SW 1271 (cell line): Measurements from ENCODE around the gene CD8B2.
A peak's percentile ranks its signal among the peaks of the same experiment; 100 is the strongest.
"Not testable (repeated sequence)": the region's sequence is repeated elsewhere in the genome, so short reads cannot be mapped to it uniquely, and the experiment has no call there.

Experiments used
- DNase-seq, 2 experiments: peaks; one replicate each; lab custom pipeline; 2025; lab: John Stamatoyannopoulos, UW

CD8B2 gene

DNA sequence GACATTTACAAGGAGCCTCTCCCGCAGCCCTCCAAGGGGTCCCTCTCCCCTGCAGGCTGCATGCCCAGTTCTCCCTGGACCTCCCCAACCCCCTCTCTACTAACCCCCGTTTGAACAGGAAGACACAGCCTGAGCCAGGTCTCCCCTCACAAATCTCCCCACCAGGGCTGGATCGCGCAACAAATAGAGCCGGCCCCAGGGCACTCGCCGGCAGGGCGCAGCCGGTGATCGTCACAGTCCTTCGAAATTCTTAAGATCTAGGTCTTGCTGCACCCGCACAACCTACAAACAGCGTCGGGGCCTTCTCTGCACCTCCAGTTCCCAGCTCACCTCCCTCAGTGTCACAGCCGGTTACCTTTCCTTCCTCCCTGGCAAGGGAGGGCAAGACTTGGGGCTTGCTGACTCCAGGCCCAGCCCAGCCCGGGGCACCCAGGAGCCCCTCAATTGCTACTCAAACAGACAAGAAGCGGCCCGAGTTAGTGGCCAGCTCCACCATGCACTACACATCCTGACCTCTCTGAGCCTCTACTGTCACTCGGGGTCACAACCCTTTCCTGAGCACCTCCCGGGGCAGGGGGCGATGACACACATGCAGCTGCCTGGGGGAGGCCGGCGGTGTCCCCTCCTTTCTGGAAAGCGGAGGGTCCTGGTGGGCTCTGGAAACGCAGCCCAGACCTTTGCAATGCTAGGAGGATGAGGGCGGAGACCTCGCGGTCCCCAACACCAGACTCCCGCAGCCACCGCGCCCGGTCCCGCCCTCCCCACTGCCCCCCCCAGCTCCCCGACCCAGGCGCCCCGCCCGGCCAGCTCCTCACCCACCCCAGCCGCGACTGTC lies at the start of gene CD8B2:
CD8B2 (plus strand) TSS at position 814 of the 835 bp plus-strand sequence. CDS start 63 bp downstream, outside the sequence.
- not testable (repeated sequence) for DNase-seq

DNA sequence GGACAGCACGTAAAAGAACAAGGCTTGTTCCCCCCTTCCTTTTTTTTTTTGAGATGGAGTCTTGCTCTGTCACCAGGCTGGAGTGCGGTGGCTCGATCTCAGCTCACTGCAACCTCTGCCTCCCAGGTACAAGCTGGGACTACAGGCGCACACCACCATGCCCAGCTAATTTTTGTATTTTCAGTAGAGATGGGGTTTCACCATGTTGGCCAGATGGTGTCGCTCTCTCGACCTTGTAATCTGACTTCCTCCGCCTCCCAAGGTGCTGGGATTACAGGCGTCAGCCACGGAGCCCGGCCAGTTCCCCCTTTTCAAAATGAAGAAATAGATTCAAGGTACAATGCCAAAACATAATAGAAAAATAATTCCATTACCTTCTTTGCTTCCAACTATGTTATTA lies 25.3 kb upstream of the CD8B2 start:
- not testable (repeated sequence) for DNase-seq

DNA sequence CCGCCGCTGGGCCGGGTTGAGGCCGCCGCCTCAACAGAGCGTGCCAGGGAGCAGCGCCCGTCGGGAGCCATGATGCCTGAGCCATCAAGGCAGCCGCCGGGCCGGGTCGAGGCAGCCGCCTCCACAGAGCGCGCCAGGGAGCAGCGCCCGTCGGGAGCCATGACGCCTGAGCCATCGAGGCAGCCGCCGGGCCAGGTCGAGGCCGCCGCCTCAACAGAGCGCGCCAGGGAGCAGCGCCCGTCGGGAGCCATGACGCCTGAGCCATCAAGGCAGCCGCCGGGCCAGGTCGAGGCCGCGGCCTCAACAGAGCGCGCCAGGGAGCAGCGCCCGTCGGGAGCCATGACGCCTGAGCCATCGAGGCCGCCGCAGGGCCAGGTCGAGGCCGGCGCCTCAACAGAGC lies 19.6 kb upstream of the CD8B2 start:
- not testable (repeated sequence) for DNase-seq

DNA sequence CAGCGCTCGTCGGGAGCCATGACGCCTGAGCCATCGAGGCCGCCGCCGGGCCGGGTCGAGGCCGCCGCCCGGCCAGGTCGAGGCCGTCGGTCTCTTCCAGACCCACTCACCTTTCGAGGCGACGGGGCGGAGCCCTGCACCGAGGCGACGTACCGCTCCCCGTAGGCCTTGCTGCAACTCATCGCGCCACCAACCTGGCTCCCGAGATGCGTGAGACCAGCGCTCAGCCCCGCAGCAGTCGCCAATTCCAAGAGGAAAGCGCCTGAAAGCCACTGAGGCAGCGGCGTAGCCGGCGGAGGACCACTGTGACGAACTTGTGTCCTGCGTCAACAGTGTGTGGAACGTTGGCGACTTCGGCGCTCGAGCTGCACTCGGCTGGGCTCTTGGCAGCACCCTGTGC lies 19.1 kb upstream of the CD8B2 start, which contains the start of gene RGPD3:
RGPD3 (minus strand) TSS at position 307 of the 400 bp plus-strand sequence; CDS start at position 182, 125 bp downstream.
- DNase-seq, result not testable (repeated sequence)

DNA sequence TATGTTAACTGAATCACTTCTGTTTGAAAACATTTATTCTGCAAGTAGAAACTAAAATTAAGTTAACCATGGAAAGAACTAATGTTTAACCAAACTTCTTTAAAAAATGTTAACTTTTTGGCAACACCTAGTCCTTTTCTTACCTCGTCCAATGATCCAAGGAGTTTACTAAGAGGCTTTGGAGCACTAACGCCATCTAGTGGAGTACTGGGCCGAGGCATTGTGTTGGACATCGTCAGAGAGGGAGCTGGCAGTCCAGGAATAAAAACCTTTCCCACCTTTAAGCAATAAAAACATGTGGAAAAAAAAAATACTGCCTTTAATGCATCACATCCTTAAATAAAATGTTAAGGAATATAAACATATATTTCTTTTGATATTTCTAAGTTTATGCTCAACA lies 16.5 kb upstream of the CD8B2 start:
- DNase-seq, result not testable (repeated sequence)

DNA sequence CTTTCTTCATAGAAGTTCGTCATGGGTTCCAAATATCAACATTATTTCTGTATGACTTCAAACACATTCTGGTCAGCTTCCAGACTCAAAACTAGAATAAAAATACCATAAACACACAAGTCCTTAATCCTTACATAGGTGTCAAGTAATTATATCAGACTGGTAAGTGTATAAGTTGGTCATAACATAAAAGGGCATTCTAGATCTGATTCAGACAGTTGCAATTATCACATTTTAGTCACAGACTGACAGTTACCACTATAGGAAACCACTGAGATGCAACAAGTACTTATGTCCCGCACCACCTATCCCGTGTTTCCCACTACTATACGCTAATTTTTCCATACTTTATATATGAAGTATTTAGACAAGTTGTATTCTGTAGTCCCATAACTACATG lies 9.5 kb upstream of the CD8B2 start:
- DNase-seq, result not testable (repeated sequence)

DNA sequence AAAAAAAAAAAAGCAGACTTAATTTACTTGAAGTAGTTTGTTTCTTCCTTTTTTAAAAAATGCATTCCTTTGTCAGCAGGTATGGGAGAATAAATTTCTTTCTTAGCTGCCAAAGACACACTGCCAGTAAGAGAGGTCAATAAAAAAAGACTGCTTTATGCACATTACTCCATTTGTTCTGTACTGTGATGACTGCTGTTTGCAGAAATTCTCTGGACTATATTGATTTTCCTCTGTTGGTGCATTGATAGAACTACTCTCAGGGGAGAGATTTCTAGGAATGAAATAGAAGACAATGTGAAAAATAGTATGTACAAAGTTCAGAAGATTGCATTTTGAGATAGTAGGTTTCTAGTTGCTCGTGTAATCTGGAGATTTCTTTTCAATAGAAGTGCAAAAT lies 7.6 kb upstream of the CD8B2 start:
- DNase-seq, result not testable (repeated sequence)

DNA sequence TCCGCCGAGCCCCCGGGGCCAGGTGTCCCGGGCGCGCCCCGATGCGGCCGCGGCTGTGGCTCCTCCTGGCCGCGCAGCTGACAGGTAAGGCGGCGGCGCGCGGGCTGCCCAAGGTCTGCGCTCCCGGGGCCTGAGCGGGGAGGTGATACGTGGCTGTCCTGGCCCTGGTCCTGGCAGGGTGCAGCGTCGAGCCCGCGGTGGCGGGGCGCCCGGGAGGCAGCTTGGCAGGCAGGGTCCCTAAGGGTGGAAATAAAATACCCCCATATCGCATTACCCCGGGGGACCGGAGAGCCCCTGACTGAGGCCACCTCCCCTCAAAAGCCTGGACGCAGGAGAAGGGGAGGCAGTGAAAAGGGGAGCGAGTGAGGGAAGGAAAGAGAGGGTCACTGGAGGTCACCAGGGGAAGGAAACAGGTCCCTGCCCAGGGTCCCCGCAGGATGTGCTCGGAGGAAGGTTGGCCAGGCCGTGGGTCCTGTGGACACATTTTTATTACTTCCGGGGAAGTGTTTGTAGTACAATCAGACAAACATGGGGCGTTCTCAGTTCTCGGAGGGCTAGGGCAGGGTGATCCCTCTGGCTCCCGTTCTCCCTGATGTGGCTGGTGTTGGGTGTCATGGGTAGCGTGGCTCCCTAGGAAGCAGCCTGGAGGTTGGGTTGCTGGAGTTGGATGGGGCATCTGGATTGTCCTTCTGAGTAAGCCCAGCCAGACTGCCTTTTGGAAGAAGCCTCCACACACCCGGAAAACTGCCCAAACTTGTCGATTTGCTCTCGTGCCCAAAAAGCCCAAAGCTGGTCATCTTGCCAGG lies 425 bp downstream of the CD8B2 start:
- not testable (repeated sequence) for DNase-seq

DNA sequence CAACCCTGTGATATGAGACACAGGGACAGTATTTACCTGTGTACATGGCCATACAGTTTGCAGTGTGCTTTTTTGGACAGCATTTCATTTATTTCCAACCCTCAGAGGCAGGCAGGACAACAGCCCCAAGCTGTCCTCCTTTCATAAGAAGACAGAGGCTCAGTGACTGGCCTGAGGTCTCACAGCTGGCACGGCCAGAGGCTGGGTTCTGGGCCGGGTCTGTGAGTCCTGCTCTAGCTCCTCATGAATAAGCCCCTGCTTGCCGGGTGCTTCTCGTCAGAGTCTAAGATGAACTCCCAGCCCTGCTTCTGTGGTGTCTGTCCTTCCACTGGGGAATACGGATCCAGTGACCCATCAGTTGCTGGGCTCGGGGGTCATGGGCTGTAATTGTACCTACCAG lies 2.5 kb downstream of the CD8B2 start:
- DNase-seq, result not testable (repeated sequence)

DNA sequence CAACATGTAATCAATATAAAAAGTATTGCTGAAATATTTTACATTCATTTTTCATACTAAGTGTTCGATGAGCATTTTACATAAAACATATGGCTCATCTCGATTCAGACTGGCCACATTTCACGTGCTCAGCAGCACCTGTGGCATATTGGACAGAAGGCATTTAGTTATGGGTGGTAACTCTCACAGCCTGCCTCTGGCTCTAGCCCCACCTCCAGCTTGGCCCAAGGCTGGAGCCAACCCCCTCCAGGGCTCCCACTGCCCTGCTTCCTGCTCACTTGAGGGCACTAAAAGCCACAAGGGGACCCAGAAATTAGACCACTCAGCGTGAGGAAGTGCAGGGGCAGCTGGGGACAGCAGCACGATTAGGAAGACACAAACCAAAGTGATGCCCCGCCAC lies 5.2 kb downstream of the CD8B2 start:
- not testable (repeated sequence) for DNase-seq

DNA sequence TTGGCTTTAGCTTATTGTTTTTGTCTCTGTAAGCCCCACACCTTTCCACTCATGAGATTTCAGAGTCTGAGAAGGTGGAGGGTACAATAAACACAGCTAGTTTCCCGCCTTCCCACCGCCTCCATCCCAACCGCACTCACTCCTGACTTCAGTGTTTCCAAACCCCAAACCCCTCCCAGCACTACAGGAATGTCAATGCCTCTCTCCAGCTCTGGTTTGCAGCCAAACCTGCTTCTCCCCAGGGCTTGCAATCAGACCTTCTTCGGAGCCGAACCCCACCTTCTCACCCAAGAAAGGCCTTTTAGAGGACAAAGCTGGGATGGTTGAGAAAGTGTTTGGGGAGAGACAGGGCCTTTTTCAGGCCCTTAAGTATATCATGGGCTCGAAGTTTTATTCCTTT lies 5.7 kb downstream of the CD8B2 start:
- not testable (repeated sequence) for DNase-seq

DNA sequence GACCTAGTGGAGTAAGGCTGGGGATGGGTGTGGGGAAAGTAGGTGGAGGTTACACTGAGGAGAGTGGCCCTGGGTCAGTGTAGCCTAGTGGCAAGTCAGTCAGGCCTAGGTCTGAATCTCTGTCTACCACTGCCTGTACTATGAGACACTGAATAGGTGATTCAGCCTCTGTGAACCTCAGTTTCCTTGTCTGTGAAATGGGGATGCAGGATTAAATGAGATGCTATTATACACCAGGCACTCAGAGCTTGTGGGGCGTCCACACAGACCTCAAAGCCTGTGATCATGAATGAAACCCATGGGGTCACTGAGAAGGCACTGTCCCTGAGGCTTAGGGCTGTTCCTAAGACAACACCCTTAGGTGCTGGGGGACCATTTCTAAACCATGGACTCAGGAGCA lies 11.4 kb downstream of the CD8B2 start:
- DNase-seq, result not testable (repeated sequence)

DNA sequence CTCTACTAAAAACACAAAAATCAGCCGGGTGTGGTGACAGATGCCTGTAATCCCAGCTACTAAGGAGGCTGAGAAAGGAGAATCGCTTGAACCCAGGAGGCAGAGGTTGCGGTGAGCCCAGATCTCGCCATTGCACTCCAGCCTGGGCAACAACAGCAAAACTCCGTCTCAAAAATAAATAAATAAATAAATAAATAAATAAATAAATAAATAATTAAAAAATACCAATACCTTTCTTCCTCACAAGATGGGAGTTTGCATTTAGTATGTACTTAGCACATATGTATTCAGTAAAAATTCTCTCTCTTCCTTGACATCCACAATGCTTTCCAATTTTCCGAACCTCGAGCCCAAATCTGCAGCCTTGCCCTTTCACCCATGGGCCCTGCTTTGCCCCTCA lies 13.2 kb downstream of the CD8B2 start:
- not testable (repeated sequence) for DNase-seq

DNA sequence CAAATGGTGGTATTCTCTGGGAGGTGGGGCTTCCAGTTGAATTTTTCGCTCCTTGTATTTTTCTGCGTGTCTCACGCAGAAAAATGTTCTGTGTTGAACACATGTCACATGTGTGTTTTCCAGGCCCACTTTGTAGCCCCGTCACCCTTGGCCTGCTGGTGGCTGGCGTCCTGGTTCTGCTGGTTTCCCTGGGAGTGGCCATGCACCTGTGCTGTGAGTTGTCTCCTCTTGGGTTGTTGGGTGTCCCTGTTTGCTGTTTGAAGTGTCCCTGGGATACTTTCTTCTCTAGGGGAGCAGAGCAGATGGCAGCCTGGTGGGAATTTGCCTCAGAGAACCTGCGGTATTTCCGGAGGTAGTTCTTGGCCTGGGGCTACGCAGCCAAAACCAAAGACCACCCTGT lies 15.2 kb downstream of the CD8B2 start:
- not testable (repeated sequence) for DNase-seq

DNA sequence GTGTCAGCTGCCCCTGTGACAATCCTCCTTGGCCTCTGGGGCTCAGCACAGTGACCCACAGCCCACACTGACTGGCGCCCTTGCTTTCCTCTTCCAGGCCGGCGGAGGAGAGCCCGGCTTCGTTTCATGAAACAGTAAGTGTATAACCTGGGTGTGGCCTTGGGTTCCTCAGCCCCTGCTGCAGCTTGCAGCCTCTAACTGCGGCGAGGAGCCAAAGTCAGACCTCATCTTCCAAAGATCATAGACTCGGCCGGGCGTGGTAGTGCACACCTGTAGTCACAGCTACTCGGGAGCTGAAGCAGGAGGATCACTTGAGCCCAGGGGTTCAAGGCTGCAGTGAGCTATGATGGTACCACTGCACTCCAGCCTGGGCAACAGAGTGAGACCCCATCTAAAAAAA lies 17.0 kb downstream of the CD8B2 start:
- not testable (repeated sequence) for DNase-seq

DNA sequence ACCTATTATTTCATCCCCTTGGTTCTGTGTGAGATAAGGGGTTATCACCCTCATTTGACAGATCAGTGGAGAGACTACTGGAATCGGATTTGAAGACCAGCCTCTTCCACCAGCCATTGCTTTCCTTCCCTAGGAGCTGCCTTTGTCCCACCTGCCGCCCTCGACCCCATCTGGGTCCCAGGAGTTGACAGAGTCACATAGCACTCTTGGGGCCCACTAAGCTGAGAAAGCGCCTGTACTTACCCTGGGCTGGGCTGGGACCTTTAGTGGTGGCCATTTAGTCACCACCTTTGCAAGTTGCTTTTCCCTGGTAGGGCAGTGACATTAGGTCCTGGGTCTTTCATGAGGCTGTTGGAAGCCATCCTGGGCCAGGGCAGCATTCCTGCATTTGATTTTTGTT lies 17.6 kb downstream of the CD8B2 start:
- DNase-seq, result not testable (repeated sequence)

DNA sequence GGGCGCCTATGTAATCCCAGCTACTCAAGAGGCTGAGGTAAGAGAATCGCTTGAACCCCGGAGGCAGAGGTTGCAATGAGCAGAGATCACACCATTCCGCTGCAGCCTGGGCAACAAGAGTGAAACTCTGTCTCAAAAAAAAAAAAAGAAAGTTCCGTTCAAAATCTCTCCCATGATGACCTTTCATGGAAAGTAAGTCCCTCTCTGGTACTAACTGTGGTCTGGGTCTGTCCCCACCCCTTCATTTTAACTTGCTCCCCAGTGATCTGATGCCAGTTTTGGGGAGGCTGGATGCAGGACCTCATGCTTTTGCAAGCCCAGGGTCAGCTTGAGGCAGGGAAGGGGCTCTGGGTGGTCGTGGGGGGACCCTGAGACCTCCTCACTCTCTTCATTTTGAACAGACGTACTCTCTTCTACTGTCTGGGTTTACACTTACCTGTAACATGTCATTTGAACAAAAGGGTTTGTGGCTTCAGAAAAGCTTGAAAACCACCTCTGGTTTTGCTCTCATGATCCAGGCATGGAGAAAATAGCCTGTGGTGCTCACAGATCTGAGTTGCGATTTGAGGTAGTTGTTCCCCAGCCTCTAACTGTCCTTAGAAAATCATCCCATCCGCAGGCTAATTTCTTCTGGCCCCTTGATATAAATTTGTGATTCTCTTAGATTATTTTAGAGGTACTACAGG lies 19.0 kb downstream of the CD8B2 start:
- not testable (repeated sequence) for DNase-seq

DNA sequence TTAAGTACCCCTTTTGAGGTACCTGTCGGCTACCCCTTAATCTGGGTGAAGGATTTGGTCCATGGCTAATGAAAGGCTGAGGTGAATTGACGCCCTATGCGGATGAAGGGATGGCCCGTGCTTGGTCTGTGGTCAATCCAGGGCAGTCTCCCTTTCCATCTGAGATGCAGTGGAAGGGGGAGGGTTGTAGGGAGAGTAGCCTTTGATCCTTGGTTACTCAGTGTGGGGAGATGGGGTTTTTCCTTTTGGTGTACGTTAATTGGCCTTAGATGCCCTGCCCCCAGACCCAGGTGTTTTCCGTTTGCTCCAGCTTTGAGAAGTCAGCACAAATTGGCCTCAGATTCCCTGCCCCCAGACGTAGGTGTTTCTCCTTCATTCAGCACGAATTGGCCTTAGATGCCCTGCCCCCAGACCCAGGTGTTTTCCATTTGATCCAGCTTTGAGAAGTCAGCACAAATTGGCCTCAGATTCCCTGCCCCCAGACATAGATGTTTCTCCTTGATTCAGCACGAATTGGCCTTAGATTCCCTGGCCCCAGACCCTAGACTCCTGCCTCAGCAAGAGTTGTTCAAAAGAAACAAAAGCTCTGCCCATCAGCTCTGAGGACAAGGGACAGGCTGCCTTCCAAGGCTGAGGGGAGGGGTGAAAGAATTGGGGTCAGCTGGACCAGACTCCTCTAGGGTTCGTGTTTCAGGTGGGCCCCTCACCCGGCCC lies 21.7 kb downstream of the CD8B2 start:
- not testable (repeated sequence) for DNase-seq

DNA sequence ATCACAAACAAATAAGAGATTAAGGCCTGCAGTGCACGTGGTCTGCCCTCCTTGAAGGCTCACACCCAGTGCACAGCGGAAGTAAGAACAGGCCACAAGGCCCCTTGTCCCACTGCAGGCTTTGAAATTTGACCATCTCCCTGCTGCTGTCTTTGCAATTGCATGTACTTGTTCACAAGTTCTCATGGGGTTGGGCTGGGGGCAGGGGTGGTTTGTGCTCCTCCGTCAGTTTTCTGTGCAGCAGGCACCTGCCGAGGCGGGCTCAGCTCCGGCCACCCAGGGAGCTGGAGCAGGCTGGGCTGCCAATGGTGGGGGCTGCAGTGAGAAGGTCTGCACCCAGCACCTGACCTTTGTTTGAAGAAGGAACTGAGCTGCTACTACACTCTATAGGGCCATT lies 22.2 kb downstream of the CD8B2 start:
- not testable (repeated sequence) for DNase-seq

DNA sequence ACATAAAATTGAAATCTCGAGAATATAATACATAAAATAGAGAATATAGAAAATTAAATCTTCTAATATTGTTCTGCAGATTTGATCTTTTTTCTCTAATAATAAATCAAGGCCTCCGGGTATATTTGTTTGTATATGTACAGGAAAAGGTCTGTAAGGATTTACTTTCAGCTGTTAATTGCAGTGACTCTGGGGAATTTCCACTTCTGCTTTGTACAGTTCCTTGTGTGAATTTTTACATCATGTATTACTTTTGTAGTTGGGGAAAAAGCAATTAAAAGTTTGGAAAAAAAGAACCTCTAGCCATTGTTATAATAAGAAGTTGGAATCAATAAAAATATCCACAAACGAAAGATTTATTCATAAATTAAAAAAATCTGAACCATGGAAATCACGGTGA lies 23.6 kb downstream of the CD8B2 start:
- not testable (repeated sequence) for DNase-seq

DNA sequence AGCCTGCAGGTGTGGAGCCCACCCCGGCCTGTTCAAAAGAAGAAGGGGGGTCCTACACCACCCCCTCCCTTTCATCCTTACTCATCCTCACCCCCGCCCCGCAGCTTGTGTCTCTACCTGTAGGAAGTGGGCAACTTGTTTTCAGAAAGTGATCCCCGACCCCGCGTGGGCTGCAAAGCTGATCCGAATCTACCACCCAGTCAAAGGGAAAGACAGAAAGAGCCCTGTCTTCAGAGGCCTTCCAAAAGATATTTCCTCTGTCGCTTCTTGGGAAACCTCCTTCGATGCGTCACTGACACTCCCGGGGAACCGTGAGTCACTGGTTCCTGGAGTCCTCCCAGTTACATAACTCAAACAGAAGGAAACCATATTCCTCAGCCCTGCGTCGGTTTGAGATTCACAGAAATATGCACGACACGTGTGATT lies 24.3 kb downstream of the CD8B2 start:
- peak; percentile 74 to 75 for DNase-seq
